Progenitor cell of endocrine pancreas (in vitro differentiated cells): ENCODE data around the gene GRK2. TPM values are rescaled to one million over a fixed set of nuclear protein-coding genes. Genes with fewer than 3 reads are reported as not detected.
A peak's percentile ranks its signal among the peaks of the same experiment; 100 is the strongest.
"Not testable (repeated sequence)": the region's sequence is repeated elsewhere in the genome, so short reads cannot be mapped to it uniquely, and the experiment has no call there.

Source experiments
- DNase-seq: peaks from one replicate; pipeline ENCODE4 v3.0.0; 2021; ENCODE audit warnings: low spot score; ENCODE audit not compliant: unreplicated experiment
- H3K27ac Mint-ChIP-seq: 2 replicates; pipeline ENCODE4 v1.8.0; 2021; ENCODE audit warnings: mild to moderate bottlenecking, moderate library complexity, mixed read lengths
- H3K27me3 Mint-ChIP-seq: 2 replicates; pipeline ENCODE4 v1.8.0; 2021; ENCODE audit warnings: mixed read lengths
- H3K36me3 Mint-ChIP-seq: 2 replicates; pipeline ENCODE4 v1.8.0; 2022; ENCODE audit warnings: mixed read lengths; ENCODE audit not compliant: insufficient read depth
- H3K4me1 Mint-ChIP-seq: 2 replicates; pipeline ENCODE4 v1.8.0; 2021; ENCODE audit warnings: low read depth, mixed read lengths
- H3K4me3 Mint-ChIP-seq: 2 replicates; pipeline ENCODE4 v1.8.0; 2021; ENCODE audit warnings: low read depth, mild to moderate bottlenecking, moderate library complexity, mixed read lengths
- H3K9me3 Mint-ChIP-seq: 2 replicates; pipeline ENCODE4 v1.8.0; 2021; ENCODE audit warnings: low read depth, mixed read lengths
- CTCF ChIP-seq: fragments of 200-600 bp; sonication (generic); IDR thresholded peaks from one replicate; pipeline ENCODE4 v1.5.0; 2021; ENCODE audit warnings: antibody characterized with exemption, mild to moderate bottlenecking; ENCODE audit not compliant: unreplicated experiment
- total RNA-seq: library from RNA; stranded (reverse); gene quantifications from 2 replicates; pipeline ENCODE4 v1.2.1, GENCODE V29; 2021

The GRK2 gene
- total RNA-seq, 1 donor from 2014 or later, result 53.0 TPM

GRCh38 chr11:67255353-67255752 lies 10.9 kb upstream of the GRK2 start:
- peaks cover 1% of the 10 kb centered on the region for H3K27me3 Mint-ChIP-seq
- no peak for TF ChIP-seq CTCF
- H3K4me3 Mint-ChIP-seq, result no peak overlapping the region
- H3K4me1 Mint-ChIP-seq, result no peaks in the 10 kb centered on the region
- H3K9me3 Mint-ChIP-seq, result no peaks in the 10 kb centered on the region
- DNase-seq, result no peak
- no peak overlapping the region for H3K27ac Mint-ChIP-seq
- H3K36me3 Mint-ChIP-seq, result peaks cover 24% of the 10 kb centered on the region

GRCh38 chr11:67255864-67256263 lies 10.4 kb upstream of the GRK2 start:
- no peak for TF ChIP-seq CTCF
- H3K36me3 Mint-ChIP-seq, result peaks cover 20% of the 10 kb centered on the region

GRCh38 chr11:67256477-67257135 lies 9.7 kb upstream of the GRK2 start:
- peaks cover 9% of the 10 kb centered on the region for H3K27me3 Mint-ChIP-seq
- no peak overlapping the region for H3K27ac Mint-ChIP-seq
- no peaks in the 10 kb centered on the region for H3K9me3 Mint-ChIP-seq
- peaks cover 2% of the 10 kb centered on the region for H3K4me1 Mint-ChIP-seq
- DNase-seq, result no peak
- peaks cover 20% of the 10 kb centered on the region for H3K36me3 Mint-ChIP-seq
- no peak overlapping the region for H3K4me3 Mint-ChIP-seq
- TF ChIP-seq CTCF, result no peak

More at GRCh38 chr11:67255864-67256263, 10.4 kb upstream of the GRK2 start:
- H3K4me3 Mint-ChIP-seq, result no peak overlapping the region
- peaks cover 1% of the 10 kb centered on the region for H3K4me1 Mint-ChIP-seq
- DNase-seq, result no peak
- no peak overlapping the region for H3K27ac Mint-ChIP-seq
- H3K27me3 Mint-ChIP-seq, result peaks cover 5% of the 10 kb centered on the region
- H3K9me3 Mint-ChIP-seq, result no peaks in the 10 kb centered on the region

- H3K4me1 Mint-ChIP-seq, result peaks cover 9% of the 10 kb centered on the region
- peaks cover 6% of the 10 kb centered on the region for H3K36me3 Mint-ChIP-seq
- H3K27ac Mint-ChIP-seq, result peak overlapping the region; percentile 21
- no peaks in the 10 kb centered on the region for H3K9me3 Mint-ChIP-seq
- no peak for TF ChIP-seq CTCF
- no peak overlapping the region for H3K4me3 Mint-ChIP-seq
- DNase-seq, result no peak
- H3K27me3 Mint-ChIP-seq, result peaks cover 28% of the 10 kb centered on the region
These were observed 5.9 kb upstream of the GRK2 start for GRCh38 chr11:67260406-67260805.

GRCh38 chr11:67260885-67261639 lies 5.2 kb upstream of the GRK2 start:
- peak; percentile 48 for DNase-seq
- peak overlapping the region; percentile 33 for H3K27ac Mint-ChIP-seq
- not testable (repeated sequence) for H3K36me3 Mint-ChIP-seq, H3K9me3 Mint-ChIP-seq
- peaks cover 28% of the 10 kb centered on the region for H3K27me3 Mint-ChIP-seq
- peak overlapping the region; percentile 56 for H3K4me3 Mint-ChIP-seq
- H3K4me1 Mint-ChIP-seq, result peaks cover 11% of the 10 kb centered on the region

- peak; percentile 16 for TF ChIP-seq CTCF
- peaks cover 3% of the 10 kb centered on the region for H3K36me3 Mint-ChIP-seq
- H3K4me1 Mint-ChIP-seq, result peaks cover 11% of the 10 kb centered on the region
- peaks cover 28% of the 10 kb centered on the region for H3K27me3 Mint-ChIP-seq
- H3K4me3 Mint-ChIP-seq, result no peak overlapping the region
- no peak for DNase-seq
- no peak overlapping the region for H3K27ac Mint-ChIP-seq
- H3K9me3 Mint-ChIP-seq, result no peaks in the 10 kb centered on the region
These were observed 4.7 kb upstream of the GRK2 start for GRCh38 chr11:67261640-67261945.
